Measurements from ENCODE around the gene CSNK1G3. TPM values are rescaled to one million over a fixed set of nuclear protein-coding genes. Genes with fewer than 3 reads are reported as not detected.

CSNK1G3 gene
- 48.8 and 52.9 TPM in 2 replicates for total RNA-seq

DNA sequence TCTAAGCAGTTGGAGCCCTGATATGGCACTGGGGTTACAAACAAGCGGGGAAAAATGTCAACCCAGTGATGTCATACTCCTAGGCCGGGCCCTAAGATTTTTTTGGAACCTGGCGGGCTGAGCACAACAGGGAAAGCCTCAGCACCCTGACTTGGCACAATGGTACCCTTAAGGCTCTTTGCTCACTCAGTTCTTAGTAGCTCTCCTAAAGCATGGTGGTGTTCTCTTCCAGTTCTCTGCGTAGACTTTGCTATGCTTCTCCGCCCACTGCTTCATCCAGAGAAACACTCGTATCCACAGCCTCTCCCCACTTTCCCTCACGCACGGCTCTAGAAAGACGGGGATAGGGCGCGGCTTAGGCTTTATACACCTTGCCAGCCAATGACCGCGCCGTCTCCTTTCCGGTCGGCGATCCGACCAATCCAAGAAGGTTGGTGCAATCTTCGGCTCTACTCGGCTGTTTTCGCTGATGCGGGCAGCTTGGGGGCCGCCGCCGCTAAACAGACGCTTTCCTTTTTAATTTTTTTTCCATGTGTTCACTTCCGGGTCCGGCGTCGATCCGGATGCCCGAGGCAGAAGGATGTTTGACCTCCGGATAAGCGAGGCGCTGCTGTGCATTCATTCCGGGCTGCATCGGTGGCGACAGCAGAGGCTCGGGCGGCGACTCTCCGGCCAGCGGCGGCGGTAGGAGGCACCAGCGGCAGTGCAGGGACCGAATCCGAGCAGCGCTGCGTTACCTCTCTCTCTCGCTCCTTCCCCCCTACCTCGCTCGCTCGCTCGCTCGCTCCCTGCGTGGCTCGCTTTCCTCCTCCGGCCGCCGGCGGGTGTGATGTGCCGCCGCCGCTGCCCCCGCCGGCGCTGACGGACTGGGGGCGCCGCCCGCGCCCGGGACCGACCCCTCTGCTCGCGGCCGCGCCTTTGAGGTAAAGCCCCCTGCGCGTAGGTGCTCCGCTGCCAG is at the start of gene CSNK1G3:
Gene CSNK1G3 (plus strand): TSS at position 530 of the 958 bp plus-strand sequence. CDS start 33,487 bp downstream, outside the sequence.

Other genes with a start within 250 kb of the CSNK1G3 start
- gene CEP120, start 88.8 kb upstream of the CSNK1G3 start, total RNA-seq: 13.1 TPM in 2 replicates

All from dermis lymphatic vessel endothelial cell (primary cell).